ENCODE data around the gene UBP1.
"Not testable (repeated sequence)": the region's sequence is repeated elsewhere in the genome, so short reads cannot be mapped to it uniquely, and the experiment has no call there.

Gene UBP1

DNA sequence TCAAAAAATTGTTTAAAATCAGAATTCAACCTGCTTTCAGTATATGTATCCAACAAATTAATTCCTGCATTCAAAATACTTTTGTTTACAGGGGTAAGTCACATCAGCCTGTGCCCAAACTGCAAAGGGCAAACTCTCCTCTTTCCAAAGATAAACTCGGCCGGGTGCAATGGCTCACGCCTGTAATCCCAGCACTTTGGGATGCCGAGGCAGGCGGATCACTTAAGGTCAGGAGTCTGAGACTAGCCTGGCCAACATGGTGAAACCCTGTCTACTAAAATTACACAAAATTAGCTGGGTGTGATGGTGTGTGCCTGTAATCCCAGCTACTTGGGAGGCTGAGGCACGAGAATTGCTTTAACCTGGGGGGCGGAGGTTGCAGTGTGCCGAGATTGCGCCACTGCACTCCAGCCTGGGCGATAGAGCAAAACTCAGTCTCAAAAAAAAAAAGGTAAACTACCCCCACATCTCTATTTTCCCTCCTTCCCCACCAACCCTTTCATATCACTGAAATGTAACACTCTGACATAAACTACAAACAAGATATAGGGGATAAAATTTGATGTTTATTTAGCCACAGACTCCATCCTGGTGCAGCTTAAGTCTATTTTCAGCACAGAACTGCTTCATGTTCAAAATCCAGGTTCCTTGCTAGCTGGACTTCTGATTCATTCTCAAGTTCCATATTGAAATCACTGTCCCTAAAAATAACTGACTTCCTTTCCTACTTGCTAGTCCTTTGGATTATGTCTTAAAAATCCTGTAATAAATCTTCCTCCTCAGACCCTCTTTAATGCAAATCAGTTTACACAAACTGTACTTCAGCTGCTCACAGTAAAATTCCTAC lies 15.4 kb downstream of the UBP1 start:
- Histone ChIP-seq H3K9me3 (ENCODE audit: control insufficient read depth in 5 of 5, low read length in 5 of 5) (no peaks in the 10 kb centered on the region), H3K36me3 (ENCODE audit: control insufficient read depth in 5 of 5, insufficient read depth in 5 of 5, low read length in 5 of 5) (peaks cover 9 to 20% (median 13%) of the 10 kb centered on the region in 5 donors), H3K27me3 (ENCODE audit: control insufficient read depth in 5 of 5, insufficient read depth in 4 of 5, low read length in 5 of 5) (no peaks in the 10 kb centered on the region), H3K4me1 (ENCODE audit: control insufficient read depth in 5 of 5, insufficient read depth in 5 of 5, low read length in 5 of 5) (peaks cover 0 to 15% (median 6%) of the 10 kb centered on the region in 5 donors), H3K9ac (ENCODE audit: low read length in 5 of 5) (peak overlapping the region in 1 of 5 donors; percentile 4), H3K4me3 (ENCODE audit: low read depth in 1 of 5, low read length in 5 of 5) (no peak overlapping the region), H3K27ac (ENCODE audit: low read depth, low read length) (no peak overlapping the region)

DNA sequence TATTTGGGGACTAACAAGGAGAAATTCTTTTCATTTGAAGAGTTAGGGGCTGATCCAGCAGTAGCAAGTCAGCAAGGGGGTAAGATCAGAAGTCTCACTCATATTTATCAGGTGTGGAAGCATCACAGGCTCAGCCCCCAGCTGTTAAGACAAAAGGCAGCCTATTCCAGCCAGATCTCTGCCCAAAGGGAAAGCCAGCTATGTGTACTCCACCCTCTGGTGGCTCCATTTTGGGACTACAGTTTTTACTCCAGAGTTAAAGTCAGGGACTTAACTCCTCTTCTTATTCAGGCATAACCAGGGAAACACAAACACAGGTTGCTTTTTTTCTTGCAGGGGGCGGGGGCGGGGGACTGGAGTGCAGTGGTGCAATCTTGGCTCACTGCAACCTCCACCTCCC lies 19.2 kb downstream of the UBP1 start:
- no peaks in the 10 kb centered on the region for H3K27me3 ChIP-seq (ENCODE audit: control insufficient read depth in 5 of 5, insufficient read depth in 4 of 5, low read length in 5 of 5)
- H3K27ac ChIP-seq (ENCODE audit: low read depth, low read length) = no peak overlapping the region
- H3K9ac ChIP-seq (ENCODE audit: low read length in 5 of 5) = no peak overlapping the region
- H3K4me3 ChIP-seq (ENCODE audit: low read depth in 1 of 5, low read length in 5 of 5) = no peak overlapping the region
- no peaks in the 10 kb centered on the region for H3K9me3 ChIP-seq (ENCODE audit: control insufficient read depth in 5 of 5, low read length in 5 of 5)
- peaks cover 13 to 26% (median 19%) of the 10 kb centered on the region in 5 donors for H3K36me3 ChIP-seq (ENCODE audit: control insufficient read depth in 5 of 5, insufficient read depth in 5 of 5, low read length in 5 of 5)
- H3K4me1 ChIP-seq (ENCODE audit: control insufficient read depth in 5 of 5, insufficient read depth in 5 of 5, low read length in 5 of 5) = peaks cover 0 to 4% (median 0%) of the 10 kb centered on the region in 5 donors

DNA sequence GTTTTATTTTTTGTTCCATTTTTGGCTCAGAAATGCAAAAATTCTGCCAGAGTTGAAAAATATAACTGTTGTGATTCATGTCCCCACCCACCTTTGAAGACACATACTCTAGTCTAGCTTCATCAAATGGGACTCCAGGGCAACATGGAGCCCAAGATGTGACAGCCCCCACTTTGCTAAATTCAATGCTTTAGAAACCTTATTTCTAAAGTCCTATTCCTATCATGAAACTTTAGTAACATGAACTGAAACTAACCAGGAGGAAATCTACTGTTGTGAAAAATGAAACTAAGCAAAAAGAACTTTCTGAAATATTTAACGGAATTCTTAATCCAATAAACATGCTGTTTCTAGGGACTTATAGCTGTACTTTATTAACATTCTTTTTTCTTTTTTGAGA lies 20.3 kb downstream of the UBP1 start:
- no peak overlapping the region for H3K4me3 ChIP-seq (ENCODE audit: low read depth in 1 of 5, low read length in 5 of 5)
- H3K36me3 ChIP-seq (ENCODE audit: control insufficient read depth in 5 of 5, insufficient read depth in 5 of 5, low read length in 5 of 5) = peaks cover 17 to 33% (median 22%) of the 10 kb centered on the region in 5 donors
- no peaks in the 10 kb centered on the region for H3K9me3 ChIP-seq (ENCODE audit: control insufficient read depth in 5 of 5, low read length in 5 of 5)
- H3K4me1 ChIP-seq (ENCODE audit: control insufficient read depth in 5 of 5, insufficient read depth in 5 of 5, low read length in 5 of 5) = no peaks in the 10 kb centered on the region
- no peaks in the 10 kb centered on the region for H3K27me3 ChIP-seq (ENCODE audit: control insufficient read depth in 5 of 5, insufficient read depth in 4 of 5, low read length in 5 of 5)
- H3K9ac ChIP-seq (ENCODE audit: low read length in 5 of 5) = no peak overlapping the region
- no peak overlapping the region for H3K27ac ChIP-seq (ENCODE audit: low read depth, low read length)

DNA sequence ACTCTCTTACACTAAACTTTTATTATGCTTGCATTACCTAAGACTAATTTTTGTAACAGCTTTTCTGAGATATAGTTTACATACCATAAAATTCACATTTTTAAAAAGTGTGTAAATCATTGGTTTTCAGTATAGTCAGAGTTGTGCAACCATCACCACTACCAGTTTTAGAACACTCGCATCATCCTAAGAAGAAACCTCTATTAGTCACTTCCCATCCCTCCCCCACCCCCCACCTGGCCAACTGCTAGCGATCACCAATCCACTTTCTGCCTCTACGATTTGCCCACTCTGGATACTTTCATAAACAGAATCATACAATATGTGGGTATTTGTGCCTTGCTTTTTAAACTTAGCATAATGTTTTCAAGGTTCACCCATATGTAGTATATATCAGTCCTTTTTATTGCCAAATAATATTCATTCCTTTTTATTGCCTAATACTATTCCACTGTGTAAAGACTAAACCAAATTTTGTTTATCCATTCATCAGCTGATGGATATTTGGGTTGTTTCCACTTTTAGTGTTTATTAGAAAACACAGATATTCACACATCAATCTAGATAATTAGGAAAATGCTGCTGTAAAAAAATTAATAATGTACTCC lies 23.0 kb downstream of the UBP1 start:
- no peaks in the 10 kb centered on the region for H3K4me1 ChIP-seq (ENCODE audit: control insufficient read depth in 5 of 5, insufficient read depth in 5 of 5, low read length in 5 of 5)
- H3K9ac ChIP-seq (ENCODE audit: low read length in 5 of 5) = no peak overlapping the region
- H3K4me3 ChIP-seq (ENCODE audit: low read depth in 1 of 5, low read length in 5 of 5) = no peak overlapping the region
- H3K36me3 ChIP-seq (ENCODE audit: control insufficient read depth in 5 of 5, insufficient read depth in 5 of 5, low read length in 5 of 5) = peaks cover 15 to 39% (median 25%) of the 10 kb centered on the region in 5 donors
- no peak overlapping the region for H3K27ac ChIP-seq (ENCODE audit: low read depth, low read length)
- no peaks in the 10 kb centered on the region for H3K27me3 ChIP-seq (ENCODE audit: control insufficient read depth in 5 of 5, insufficient read depth in 4 of 5, low read length in 5 of 5)
- H3K9me3 ChIP-seq (ENCODE audit: control insufficient read depth in 5 of 5, low read length in 5 of 5) = no peaks in the 10 kb centered on the region

DNA sequence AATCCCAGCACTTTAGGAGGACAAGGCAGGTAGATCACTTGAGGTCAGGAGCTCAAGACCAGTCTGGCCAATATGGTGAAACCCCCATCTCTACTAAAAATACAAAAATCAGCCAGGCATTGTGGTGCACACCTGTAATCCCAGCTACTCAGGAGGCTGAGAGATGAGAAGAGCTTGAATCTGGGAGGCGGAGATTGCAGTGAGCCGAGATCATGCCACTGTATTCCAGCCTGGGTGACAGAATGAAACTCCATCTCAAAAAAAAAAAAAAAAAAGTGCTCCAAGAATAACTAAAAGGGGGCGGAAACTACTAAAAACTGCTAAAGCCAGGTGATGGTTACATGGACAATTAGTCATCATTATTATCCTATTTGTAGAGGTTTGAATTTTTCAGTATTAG lies 29.4 kb downstream of the UBP1 start:
- not testable (repeated sequence) for H3K27ac ChIP-seq (ENCODE audit: low read depth, low read length); H3K27me3 ChIP-seq (ENCODE audit: control insufficient read depth in 5 of 5, insufficient read depth in 4 of 5, low read length in 5 of 5); H3K4me1 ChIP-seq (ENCODE audit: control insufficient read depth in 5 of 5, insufficient read depth in 5 of 5, low read length in 5 of 5); H3K9ac ChIP-seq (ENCODE audit: low read length in 5 of 5); H3K4me3 ChIP-seq (ENCODE audit: low read depth in 1 of 5, low read length in 5 of 5); H3K9me3 ChIP-seq (ENCODE audit: control insufficient read depth in 5 of 5, low read length in 5 of 5)
- peaks cover 48 to 77% (median 59%) of the 10 kb centered on the region in 5 donors for H3K36me3 ChIP-seq (ENCODE audit: control insufficient read depth in 5 of 5, insufficient read depth in 5 of 5, low read length in 5 of 5)

DNA sequence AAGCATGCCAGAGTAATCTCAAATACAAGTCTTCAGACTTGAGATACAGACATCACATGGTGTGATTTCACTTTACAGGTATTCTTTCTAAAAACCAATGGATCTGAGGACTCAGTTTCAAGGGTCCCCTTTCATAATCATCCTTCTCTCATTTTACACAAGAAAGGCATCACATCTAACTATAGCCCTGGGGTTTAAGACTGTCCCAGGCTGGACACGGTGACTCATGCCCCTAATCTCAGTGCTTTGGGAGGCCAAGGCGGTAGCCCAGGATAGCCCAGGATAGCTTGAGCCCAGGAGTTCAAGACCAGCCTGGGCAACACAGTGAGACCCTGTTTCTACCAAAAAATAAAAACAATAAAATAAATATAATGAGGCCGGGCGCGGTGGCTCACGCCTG lies 36.4 kb downstream of the UBP1 start:
- Histone ChIP-seq H3K4me1 (ENCODE audit: control insufficient read depth in 5 of 5, insufficient read depth in 5 of 5, low read length in 5 of 5) (no peaks in the 10 kb centered on the region), H3K36me3 (ENCODE audit: control insufficient read depth in 5 of 5, insufficient read depth in 5 of 5, low read length in 5 of 5) (peaks cover 68 to 91% (median 76%) of the 10 kb centered on the region in 5 donors), H3K27me3 (ENCODE audit: control insufficient read depth in 5 of 5, insufficient read depth in 4 of 5, low read length in 5 of 5) (no peaks in the 10 kb centered on the region), H3K9me3 (ENCODE audit: control insufficient read depth in 5 of 5, low read length in 5 of 5) (no peaks in the 10 kb centered on the region), H3K27ac (ENCODE audit: low read depth, low read length) (no peak overlapping the region), H3K4me3 (ENCODE audit: low read depth in 1 of 5, low read length in 5 of 5) (no peak overlapping the region), H3K9ac (ENCODE audit: low read length in 5 of 5) (no peak overlapping the region)

DNA sequence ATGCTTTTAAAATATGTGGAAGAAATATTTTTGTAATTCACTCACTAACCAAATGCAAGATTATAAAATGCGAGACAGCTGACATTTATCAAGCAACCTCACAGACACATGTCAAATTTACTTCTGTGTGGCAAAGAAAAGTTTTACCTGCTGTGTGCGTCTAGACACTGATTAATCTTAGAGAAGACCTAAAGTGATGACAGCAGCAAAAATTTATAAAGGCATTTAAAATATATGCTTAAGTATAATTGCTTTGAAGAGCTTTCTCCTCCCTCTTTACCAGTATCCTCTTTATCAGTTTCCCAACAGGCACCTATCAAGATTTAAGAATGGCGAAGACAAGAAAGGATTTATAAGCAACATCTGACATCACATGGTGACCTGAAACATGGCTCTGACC lies 37.3 kb downstream of the UBP1 start:
- Histone ChIP-seq H3K27me3 (ENCODE audit: control insufficient read depth in 5 of 5, insufficient read depth in 4 of 5, low read length in 5 of 5) (no peaks in the 10 kb centered on the region), H3K9ac (ENCODE audit: low read length in 5 of 5) (no peak overlapping the region), H3K4me3 (ENCODE audit: low read depth in 1 of 5, low read length in 5 of 5) (no peak overlapping the region), H3K36me3 (ENCODE audit: control insufficient read depth in 5 of 5, insufficient read depth in 5 of 5, low read length in 5 of 5) (peaks cover 68 to 91% (median 76%) of the 10 kb centered on the region in 5 donors), H3K9me3 (ENCODE audit: control insufficient read depth in 5 of 5, low read length in 5 of 5) (no peaks in the 10 kb centered on the region), H3K4me1 (ENCODE audit: control insufficient read depth in 5 of 5, insufficient read depth in 5 of 5, low read length in 5 of 5) (no peaks in the 10 kb centered on the region), H3K27ac (ENCODE audit: low read depth, low read length) (no peak overlapping the region)

DNA sequence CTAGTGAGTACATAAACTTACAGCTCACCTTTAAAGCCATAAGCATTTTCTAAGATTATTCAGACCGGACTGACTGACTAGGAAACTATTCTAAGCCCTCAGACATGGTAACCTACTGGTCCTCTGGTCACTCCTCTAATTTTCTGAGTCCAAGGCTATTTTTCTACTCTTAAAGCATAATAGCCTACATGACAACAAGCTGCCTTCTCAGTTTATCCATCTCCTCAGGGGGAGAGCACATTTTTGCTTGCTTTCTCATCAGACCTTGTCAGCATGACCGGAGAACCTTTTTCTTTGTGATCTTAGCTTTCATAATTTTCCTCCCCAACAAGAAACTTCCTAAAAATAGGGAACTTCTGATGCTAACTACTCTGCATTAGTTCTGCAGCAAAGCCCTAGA lies 38.4 kb downstream of the UBP1 start:
- Histone ChIP-seq H3K4me1 (ENCODE audit: control insufficient read depth in 5 of 5, insufficient read depth in 5 of 5, low read length in 5 of 5) (no peaks in the 10 kb centered on the region), H3K27ac (ENCODE audit: low read depth, low read length) (no peak overlapping the region), H3K9ac (ENCODE audit: low read length in 5 of 5) (no peak overlapping the region), H3K27me3 (ENCODE audit: control insufficient read depth in 5 of 5, insufficient read depth in 4 of 5, low read length in 5 of 5) (no peaks in the 10 kb centered on the region), H3K36me3 (ENCODE audit: control insufficient read depth in 5 of 5, insufficient read depth in 5 of 5, low read length in 5 of 5) (peaks cover 68 to 92% (median 78%) of the 10 kb centered on the region in 5 donors), H3K4me3 (ENCODE audit: low read depth in 1 of 5, low read length in 5 of 5) (no peak overlapping the region), H3K9me3 (ENCODE audit: control insufficient read depth in 5 of 5, low read length in 5 of 5) (no peaks in the 10 kb centered on the region)

DNA sequence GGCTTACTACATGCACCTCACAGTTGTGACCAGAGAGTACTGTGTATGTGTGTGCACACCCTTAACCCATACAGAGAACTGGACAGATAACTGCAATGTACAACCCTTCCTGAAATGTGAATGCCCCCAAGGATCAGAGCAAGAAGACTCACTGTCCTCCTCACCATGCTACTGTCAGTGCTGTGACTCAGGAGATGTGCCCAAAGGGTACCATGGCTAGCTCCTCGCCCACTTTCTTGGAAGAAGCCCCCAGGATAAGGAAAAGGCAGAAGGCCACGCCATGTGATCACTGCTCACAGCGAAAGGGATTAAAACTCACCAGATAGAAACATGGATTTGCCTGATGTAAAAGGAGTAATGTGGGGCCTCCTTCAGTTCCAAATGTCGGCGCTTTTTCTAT lies 41.8 kb downstream of the UBP1 start:
- Histone ChIP-seq H3K27me3 (ENCODE audit: control insufficient read depth in 5 of 5, insufficient read depth in 4 of 5, low read length in 5 of 5) (no peaks in the 10 kb centered on the region), H3K36me3 (ENCODE audit: control insufficient read depth in 5 of 5, insufficient read depth in 5 of 5, low read length in 5 of 5) (peaks cover 72 to 92% (median 82%) of the 10 kb centered on the region in 5 donors), H3K9me3 (ENCODE audit: control insufficient read depth in 5 of 5, low read length in 5 of 5) (no peaks in the 10 kb centered on the region), H3K27ac (ENCODE audit: low read depth, low read length) (no peak overlapping the region), H3K4me1 (ENCODE audit: control insufficient read depth in 5 of 5, insufficient read depth in 5 of 5, low read length in 5 of 5) (no peaks in the 10 kb centered on the region), H3K9ac (ENCODE audit: low read length in 5 of 5) (no peak overlapping the region), H3K4me3 (ENCODE audit: low read depth in 1 of 5, low read length in 5 of 5) (no peak overlapping the region)

DNA sequence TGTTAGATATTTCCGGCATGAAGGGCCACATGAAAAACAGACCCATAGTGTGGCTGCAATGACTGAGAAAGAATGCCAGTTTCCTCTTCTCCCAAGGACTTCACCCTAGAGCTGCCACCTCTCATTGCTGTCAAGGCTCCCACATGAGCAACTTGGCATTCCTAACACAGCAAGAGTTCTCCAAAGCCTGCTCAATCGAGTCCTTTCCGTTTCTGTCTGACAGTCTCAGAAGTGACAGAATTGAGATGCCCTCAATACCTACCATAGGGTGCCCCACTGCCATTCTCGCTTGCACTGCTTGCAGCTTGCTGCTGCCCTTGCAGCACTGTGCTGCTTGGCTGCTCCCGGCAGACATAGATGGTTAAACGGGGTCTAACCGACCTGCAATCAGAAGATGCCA lies 44.3 kb downstream of the UBP1 start:
- Histone ChIP-seq H3K27me3 (ENCODE audit: control insufficient read depth in 5 of 5, insufficient read depth in 4 of 5, low read length in 5 of 5) (no peaks in the 10 kb centered on the region), H3K9me3 (ENCODE audit: control insufficient read depth in 5 of 5, low read length in 5 of 5) (no peaks in the 10 kb centered on the region), H3K9ac (ENCODE audit: low read length in 5 of 5) (no peak overlapping the region), H3K4me1 (ENCODE audit: control insufficient read depth in 5 of 5, insufficient read depth in 5 of 5, low read length in 5 of 5) (no peaks in the 10 kb centered on the region), H3K27ac (ENCODE audit: low read depth, low read length) (no peak overlapping the region), H3K4me3 (ENCODE audit: low read depth in 1 of 5, low read length in 5 of 5) (no peak overlapping the region), H3K36me3 (ENCODE audit: control insufficient read depth in 5 of 5, insufficient read depth in 5 of 5, low read length in 5 of 5) (peaks cover 62 to 89% (median 82%) of the 10 kb centered on the region in 5 donors)
